ENCODE data around the gene FAM76B. TPM values are rescaled to one million over a fixed set of nuclear protein-coding genes. Genes with fewer than 3 reads are reported as not detected.
A peak's percentile ranks its signal among the peaks of the same experiment; 100 is the strongest.

The FAM76B gene
- total RNA-seq, 1 donor from 2014 or later = 30.7 TPM

DNA sequence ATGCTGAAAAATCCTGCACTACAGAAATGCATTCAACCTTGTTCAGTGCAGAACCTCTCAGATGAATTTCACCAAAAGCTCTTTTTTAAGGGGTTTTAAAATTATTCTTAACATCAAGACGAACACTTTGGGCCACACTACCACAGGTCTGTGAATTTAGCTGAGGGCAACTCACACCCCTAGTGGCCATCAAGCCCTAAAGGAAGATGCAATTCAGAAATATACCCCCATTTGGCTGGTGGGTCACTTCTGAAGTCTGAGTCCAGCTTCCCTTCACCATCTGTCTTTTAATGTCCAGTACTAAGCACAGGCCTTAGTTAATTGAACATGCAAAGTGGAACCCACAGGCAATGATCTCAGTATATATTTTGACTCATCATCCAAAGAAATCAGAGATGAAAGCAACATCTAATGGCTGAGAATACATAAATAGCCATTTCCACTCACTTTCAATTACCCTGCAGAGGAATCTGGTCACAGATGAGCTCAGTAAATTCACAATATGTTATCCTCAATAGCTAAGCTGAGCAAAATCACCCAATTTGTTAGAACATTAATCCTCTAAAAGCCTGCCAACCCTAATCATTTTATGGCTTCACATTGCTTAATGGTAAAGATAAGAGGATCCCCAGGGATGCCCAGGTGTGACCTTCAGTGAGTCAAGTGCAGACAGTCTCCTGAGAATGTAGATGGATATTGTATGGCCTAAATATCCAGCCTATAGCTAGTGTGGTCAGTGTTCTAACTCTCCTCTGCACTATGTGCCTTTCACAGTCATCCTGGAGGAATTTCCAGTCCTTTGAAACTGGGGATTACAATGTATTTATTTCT is 50.3 kb downstream of the FAM76B start:
- H3K27me3 Mint-ChIP-seq = no peaks in the 10 kb centered on the region
- H3K27ac Mint-ChIP-seq = no peak overlapping the region
- H3K4me3 Mint-ChIP-seq = no peak overlapping the region
- no peaks in the 10 kb centered on the region for H3K9me3 Mint-ChIP-seq
- no peaks in the 10 kb centered on the region for H3K36me3 Mint-ChIP-seq
- no peak for DNase-seq (ENCODE audit: extremely low spot score, unreplicated experiment)
- peaks cover 16% of the 10 kb centered on the region for H3K4me1 Mint-ChIP-seq (ENCODE audit: unreplicated experiment)
- TF ChIP-seq CTCF (conservative IDR thresholded peaks at IDR 0.05) = peak; percentile 43

DNA sequence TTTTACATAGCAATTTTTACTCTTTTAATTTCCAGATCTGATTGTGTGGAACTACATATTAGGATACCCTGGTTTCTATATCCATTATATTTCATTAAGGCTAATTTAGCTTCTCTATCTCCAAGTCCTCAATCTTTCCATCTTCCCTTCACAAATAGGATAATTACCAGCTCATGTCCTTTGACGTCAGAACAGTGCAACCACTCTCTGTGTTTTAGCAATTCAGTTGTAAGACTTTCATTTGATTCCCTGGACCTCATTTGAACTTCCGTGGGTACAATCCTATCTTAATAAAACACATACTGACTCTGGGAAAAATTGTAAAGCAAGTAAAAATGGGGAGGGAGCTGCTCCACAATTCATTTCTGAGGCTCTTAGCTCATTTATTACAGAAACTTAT is 52.8 kb downstream of the FAM76B start:
- Mint-ChIP-seq H3K27ac (no peak overlapping the region), H3K36me3 (no peaks in the 10 kb centered on the region), H3K9me3 (no peaks in the 10 kb centered on the region), H3K4me1 (ENCODE audit: unreplicated experiment) (peaks cover 19% of the 10 kb centered on the region), H3K27me3 (no peaks in the 10 kb centered on the region), H3K4me3 (no peak overlapping the region)
- no peak for DNase-seq (ENCODE audit: extremely low spot score, unreplicated experiment)
- no peak for TF ChIP-seq CTCF (conservative IDR thresholded peaks at IDR 0.05)

DNA sequence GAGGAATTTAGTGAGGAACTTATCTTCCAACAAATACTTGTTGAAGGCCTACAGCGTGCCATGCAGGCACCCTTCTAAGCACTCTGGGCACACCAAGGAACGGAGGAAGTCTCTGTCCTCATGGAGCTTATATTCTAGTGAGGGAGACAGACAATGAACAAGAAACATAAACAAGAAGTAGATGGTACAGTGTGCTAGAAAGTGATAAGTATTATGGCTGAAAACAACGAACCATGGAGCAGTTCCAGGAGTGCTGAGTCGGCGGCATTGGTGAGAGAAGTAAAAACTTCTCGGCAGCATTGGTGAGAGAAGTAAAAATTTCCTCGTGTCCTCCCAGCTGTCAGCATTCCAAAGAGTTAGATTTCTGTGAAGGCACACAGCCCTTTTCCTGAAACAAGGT is 53.2 kb downstream of the FAM76B start:
- Mint-ChIP-seq H3K9me3 (no peaks in the 10 kb centered on the region), H3K27me3 (no peaks in the 10 kb centered on the region)
- no peak for DNase-seq (ENCODE audit: extremely low spot score, unreplicated experiment)

GRCh38 chr11:95734009-95734572 is 55.5 kb downstream of the FAM76B start:
- no peaks in the 10 kb centered on the region for H3K9me3 Mint-ChIP-seq
- H3K4me3 Mint-ChIP-seq = no peak overlapping the region
- TF ChIP-seq CTCF (conservative IDR thresholded peaks at IDR 0.05) = no peak
- DNase-seq (ENCODE audit: extremely low spot score, unreplicated experiment) = no peak
- no peak overlapping the region for H3K27ac Mint-ChIP-seq
- no peaks in the 10 kb centered on the region for H3K27me3 Mint-ChIP-seq
- no peaks in the 10 kb centered on the region for H3K36me3 Mint-ChIP-seq
- H3K4me1 Mint-ChIP-seq (ENCODE audit: unreplicated experiment) = peaks cover 19% of the 10 kb centered on the region

More for the DNA sequence above, 53.2 kb downstream of the FAM76B start:
- no peak for TF ChIP-seq CTCF (conservative IDR thresholded peaks at IDR 0.05)
- Mint-ChIP-seq H3K4me3 (no peak overlapping the region), H3K27ac (no peak overlapping the region), H3K4me1 (ENCODE audit: unreplicated experiment) (peaks cover 19% of the 10 kb centered on the region), H3K36me3 (no peaks in the 10 kb centered on the region)

DNA sequence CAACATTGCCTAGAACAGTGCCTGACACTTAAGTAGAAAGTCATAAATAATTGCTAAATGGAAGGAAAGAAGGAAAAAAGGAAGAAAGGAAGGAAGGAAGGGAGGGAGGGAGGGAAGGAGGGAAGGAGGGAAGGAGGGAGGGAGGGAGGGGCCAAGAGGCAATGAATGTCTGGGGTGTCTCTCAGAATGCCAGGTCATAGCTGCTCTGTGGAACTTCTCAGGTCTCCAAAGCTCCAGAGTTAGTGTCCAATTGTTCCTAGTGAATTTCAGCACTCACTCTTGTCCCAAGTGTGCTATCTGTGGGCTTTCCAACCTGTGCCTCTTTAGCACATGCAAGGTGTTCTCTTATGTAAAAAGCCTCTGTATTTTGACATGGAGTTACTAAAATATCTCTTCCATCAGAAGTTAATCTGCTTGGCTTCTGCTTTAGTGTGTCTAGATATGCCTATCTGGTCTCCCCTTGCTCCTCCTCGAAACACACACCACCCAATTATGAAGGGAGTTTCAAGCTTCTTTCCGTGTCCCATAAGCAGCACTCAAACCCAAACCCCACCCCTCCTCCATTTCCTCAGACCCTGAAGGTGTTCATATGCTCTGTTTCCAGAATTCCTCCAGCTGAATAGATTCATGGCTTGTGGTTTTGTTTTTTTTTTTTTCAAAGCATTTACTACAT is 56.5 kb downstream of the FAM76B start:
- no peaks in the 10 kb centered on the region for H3K36me3 Mint-ChIP-seq
- no peak overlapping the region for H3K27ac Mint-ChIP-seq
- no peak for DNase-seq (ENCODE audit: extremely low spot score, unreplicated experiment)
- no peaks in the 10 kb centered on the region for H3K27me3 Mint-ChIP-seq
- H3K4me1 Mint-ChIP-seq (ENCODE audit: unreplicated experiment) = peaks cover 14% of the 10 kb centered on the region
- no peak overlapping the region for H3K4me3 Mint-ChIP-seq
- H3K9me3 Mint-ChIP-seq = no peaks in the 10 kb centered on the region
- no peak for TF ChIP-seq CTCF (conservative IDR thresholded peaks at IDR 0.05)
